ENCODE data around the gene SEZ6. TPM values are rescaled to one million over a fixed set of nuclear protein-coding genes. Genes with fewer than 3 reads are reported as not detected.

Gene SEZ6
- polyA plus RNA-seq, 2 donors, result not detected

DNA sequence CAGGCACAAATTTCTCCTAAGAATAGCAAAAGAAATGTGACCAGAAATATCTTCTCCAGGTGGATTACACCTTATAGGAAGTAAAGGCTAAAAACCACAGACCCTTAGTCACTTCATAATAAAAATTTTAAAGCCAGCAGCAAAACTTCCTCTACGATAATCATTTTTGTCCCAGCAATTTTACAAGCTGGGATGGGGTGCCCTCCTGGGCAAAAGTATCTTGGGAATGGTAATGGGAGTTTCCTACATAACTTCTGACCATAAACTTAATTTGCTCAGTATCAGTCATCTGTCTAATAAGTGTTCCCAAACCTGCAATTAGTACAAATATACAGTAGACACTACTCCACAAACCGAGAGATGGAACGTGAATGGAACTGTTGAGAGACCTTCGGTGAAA lies 57.5 kb downstream of the SEZ6 start:
- no peaks in the 10 kb centered on the region for H3K4me1 ChIP-seq (ENCODE audit: control insufficient read depth in 2 of 2, insufficient read depth in 2 of 2, low read length in 1 of 2)
- H3K9me3 ChIP-seq (ENCODE audit: control insufficient read depth in 2 of 2, insufficient read depth in 1 of 2, low read depth in 1 of 2, low read length in 1 of 2), result no peaks in the 10 kb centered on the region
- peak overlapping the region in 1 of 2 donors; percentile 94 for H3K4me3 ChIP-seq (ENCODE audit: low read depth in 1 of 2, low read length in 2 of 2)
- H3K36me3 ChIP-seq (ENCODE audit: control insufficient read depth in 2 of 2, insufficient read depth in 2 of 2, low read length in 1 of 2), result no peaks in the 10 kb centered on the region
- H3K27me3 ChIP-seq (ENCODE audit: control insufficient read depth in 1 of 2, insufficient read depth in 2 of 2, low read length in 2 of 2), result no peaks in the 10 kb centered on the region
- 19% methylated on average over 4 of the region's 4 CpGs for WGBS, 2 donors
- peak overlapping the region in 1 of 2 donors; percentile 87 for H3K27ac ChIP-seq (ENCODE audit: low read depth in 2 of 2, low read length in 1 of 2)

DNA sequence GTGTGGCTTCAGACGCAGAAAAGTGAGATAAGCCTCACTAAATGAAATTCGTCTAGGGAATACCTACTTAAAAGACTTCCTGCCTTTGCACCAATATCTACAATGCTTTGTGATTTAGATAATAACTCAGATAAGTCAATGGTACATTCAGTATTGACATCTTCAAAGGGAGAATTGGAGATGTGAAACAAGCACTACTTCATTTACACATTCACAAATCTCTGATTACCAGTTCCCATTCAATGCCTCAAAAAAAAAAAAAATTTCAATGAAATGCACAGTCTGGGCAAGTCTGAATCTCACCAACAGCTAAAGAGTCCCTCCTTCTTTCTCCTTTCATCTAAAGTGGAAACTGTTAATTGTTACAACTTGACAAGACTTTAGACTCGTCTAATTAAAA lies 58.2 kb downstream of the SEZ6 start:
- H3K4me1 ChIP-seq (ENCODE audit: control insufficient read depth in 2 of 2, insufficient read depth in 2 of 2, low read length in 1 of 2), result no peaks in the 10 kb centered on the region
- no peaks in the 10 kb centered on the region for H3K36me3 ChIP-seq (ENCODE audit: control insufficient read depth in 2 of 2, insufficient read depth in 2 of 2, low read length in 1 of 2)
- 36 to 39% methylated on average over 3 of the region's 3 CpGs for WGBS, 2 donors
- no peak overlapping the region for H3K27ac ChIP-seq (ENCODE audit: low read depth in 2 of 2, low read length in 1 of 2)
- no peaks in the 10 kb centered on the region for H3K27me3 ChIP-seq (ENCODE audit: control insufficient read depth in 1 of 2, insufficient read depth in 2 of 2, low read length in 2 of 2)
- H3K4me3 ChIP-seq (ENCODE audit: low read depth in 1 of 2, low read length in 2 of 2), result no peak overlapping the region
- no peaks in the 10 kb centered on the region for H3K9me3 ChIP-seq (ENCODE audit: control insufficient read depth in 2 of 2, insufficient read depth in 1 of 2, low read depth in 1 of 2, low read length in 1 of 2)

DNA sequence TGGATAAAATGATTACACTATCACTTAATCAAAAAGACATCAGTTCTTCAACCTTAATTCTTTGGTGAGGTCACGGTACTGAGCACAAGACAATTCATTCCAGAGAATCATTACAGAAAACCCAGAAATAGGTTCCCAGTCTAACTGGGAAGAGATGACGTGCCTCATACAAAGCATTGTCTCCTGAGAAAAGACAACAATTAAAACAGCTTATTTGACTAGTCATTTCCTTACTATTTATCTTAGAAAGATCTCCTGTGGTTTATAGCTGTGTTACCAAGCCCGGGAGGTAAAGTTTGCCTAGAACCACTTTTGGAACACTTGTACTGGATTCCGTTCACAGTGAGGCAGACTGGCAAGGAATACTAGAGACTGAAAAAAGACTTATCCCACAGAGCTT lies 59.6 kb downstream of the SEZ6 start:
- Histone ChIP-seq H3K27ac (ENCODE audit: low read depth in 2 of 2, low read length in 1 of 2) (no peak overlapping the region), H3K4me1 (ENCODE audit: control insufficient read depth in 2 of 2, insufficient read depth in 2 of 2, low read length in 1 of 2) (no peaks in the 10 kb centered on the region)
- WGBS, 2 donors, result 48 to 53% methylated on average over 4 of the region's 4 CpGs

DNA sequence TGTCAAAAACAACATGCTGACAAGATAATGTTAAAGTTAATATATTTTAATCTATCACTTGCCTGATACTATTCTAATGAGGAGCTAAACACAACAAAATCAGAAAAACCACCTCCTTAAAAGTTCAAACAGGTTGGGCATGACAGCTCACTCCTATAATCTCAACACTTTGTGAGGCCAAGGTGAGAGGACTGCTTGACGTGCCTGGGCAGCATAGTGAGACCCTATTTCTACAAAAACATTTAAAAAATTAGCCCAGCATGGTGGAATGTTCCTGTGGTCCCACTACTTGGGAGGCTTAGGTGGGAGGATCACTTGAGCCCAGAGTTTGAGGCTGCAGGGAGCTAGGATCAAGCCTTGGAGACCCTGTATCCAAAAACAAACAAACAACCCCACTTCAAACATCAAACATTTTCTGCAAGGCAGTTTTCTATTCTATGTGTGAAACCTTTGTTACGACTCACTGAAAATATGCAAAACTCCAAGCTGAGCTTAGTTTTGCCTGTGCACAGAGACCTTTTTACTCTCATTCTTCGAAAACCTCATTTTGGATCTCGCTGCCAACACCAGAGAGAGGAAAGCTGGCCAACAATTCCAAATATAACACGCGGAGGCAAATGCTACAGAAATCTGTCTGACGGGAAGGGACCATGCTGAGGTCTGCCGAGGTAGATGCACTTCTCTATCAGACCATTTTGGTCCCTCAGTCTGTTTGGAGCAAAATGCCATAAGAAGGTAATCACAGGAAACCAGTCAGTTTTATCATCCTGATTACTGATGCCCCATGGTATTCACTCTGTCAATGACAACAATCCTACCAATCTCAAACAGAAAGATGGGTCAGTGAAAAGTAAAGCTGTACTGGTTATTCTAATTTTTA lies 60.7 kb downstream of the SEZ6 start:
- Histone ChIP-seq H3K9me3 (ENCODE audit: control insufficient read depth in 2 of 2, insufficient read depth in 1 of 2, low read depth in 1 of 2, low read length in 1 of 2) (no peaks in the 10 kb centered on the region), H3K4me1 (ENCODE audit: control insufficient read depth in 2 of 2, insufficient read depth in 2 of 2, low read length in 1 of 2) (no peaks in the 10 kb centered on the region), H3K36me3 (ENCODE audit: control insufficient read depth in 2 of 2, insufficient read depth in 2 of 2, low read length in 1 of 2) (no peaks in the 10 kb centered on the region), H3K27ac (ENCODE audit: low read depth in 2 of 2, low read length in 1 of 2) (no peak overlapping the region), H3K4me3 (ENCODE audit: low read depth in 1 of 2, low read length in 2 of 2) (no peak overlapping the region), H3K27me3 (ENCODE audit: control insufficient read depth in 1 of 2, insufficient read depth in 2 of 2, low read length in 2 of 2) (no peaks in the 10 kb centered on the region)
- WGBS, 2 donors, result 53 to 55% methylated on average over 8 of the region's 8 CpGs

More for the DNA sequence above, 59.6 kb downstream of the SEZ6 start:
- Histone ChIP-seq H3K36me3 (ENCODE audit: control insufficient read depth in 2 of 2, insufficient read depth in 2 of 2, low read length in 1 of 2) (no peaks in the 10 kb centered on the region), H3K9me3 (ENCODE audit: control insufficient read depth in 2 of 2, insufficient read depth in 1 of 2, low read depth in 1 of 2, low read length in 1 of 2) (no peaks in the 10 kb centered on the region), H3K27me3 (ENCODE audit: control insufficient read depth in 1 of 2, insufficient read depth in 2 of 2, low read length in 2 of 2) (no peaks in the 10 kb centered on the region), H3K4me3 (ENCODE audit: low read depth in 1 of 2, low read length in 2 of 2) (no peak overlapping the region)

DNA sequence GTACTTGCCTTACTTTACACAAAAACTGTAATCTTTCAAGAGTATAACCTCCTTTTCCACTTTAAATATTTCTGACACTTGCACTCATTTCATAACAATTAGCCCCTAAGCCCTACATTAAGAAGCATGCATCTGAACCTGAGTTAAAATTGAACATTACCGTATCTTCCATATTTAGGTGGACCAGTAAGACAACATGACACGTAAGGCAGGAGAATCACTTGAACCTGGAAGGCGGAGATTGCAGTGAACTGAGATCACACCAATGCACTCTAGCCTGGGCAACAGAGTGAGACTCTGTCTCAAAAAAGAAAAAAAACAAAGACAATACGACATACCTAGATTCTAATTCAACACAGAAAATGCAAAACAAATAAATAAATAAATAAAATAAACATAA lies 61.5 kb downstream of the SEZ6 start:
- Histone ChIP-seq H3K4me3 (ENCODE audit: low read depth in 1 of 2, low read length in 2 of 2) (no peak overlapping the region), H3K4me1 (ENCODE audit: control insufficient read depth in 2 of 2, insufficient read depth in 2 of 2, low read length in 1 of 2) (no peaks in the 10 kb centered on the region), H3K27ac (ENCODE audit: low read depth in 2 of 2, low read length in 1 of 2) (no peak overlapping the region), H3K36me3 (ENCODE audit: control insufficient read depth in 2 of 2, insufficient read depth in 2 of 2, low read length in 1 of 2) (no peaks in the 10 kb centered on the region), H3K9me3 (ENCODE audit: control insufficient read depth in 2 of 2, insufficient read depth in 1 of 2, low read depth in 1 of 2, low read length in 1 of 2) (no peaks in the 10 kb centered on the region), H3K27me3 (ENCODE audit: control insufficient read depth in 1 of 2, insufficient read depth in 2 of 2, low read length in 2 of 2) (no peaks in the 10 kb centered on the region)
- WGBS, 2 donors, result 82 to 88% methylated on average over 4 of the region's 4 CpGs

DNA sequence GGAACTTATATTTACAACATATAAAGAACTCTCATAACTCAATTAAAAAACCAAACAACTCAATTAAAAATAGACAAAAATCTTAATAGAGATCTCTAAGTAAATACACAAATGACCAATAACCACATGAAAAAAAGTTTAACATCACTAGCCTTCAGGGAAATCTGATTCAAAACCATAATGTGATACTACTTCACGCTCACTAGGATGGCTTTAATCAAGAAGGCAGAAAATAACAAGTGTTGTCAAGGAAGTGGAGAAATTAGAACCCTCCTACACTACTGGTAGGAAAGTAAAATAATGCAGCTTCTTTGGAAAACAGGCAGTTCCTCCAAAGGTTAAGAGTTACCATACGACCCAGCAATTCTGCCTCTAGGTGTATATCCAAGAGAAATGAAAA lies 62.9 kb downstream of the SEZ6 start:
- Histone ChIP-seq H3K9me3 (ENCODE audit: control insufficient read depth in 2 of 2, insufficient read depth in 1 of 2, low read depth in 1 of 2, low read length in 1 of 2) (no peaks in the 10 kb centered on the region), H3K4me1 (ENCODE audit: control insufficient read depth in 2 of 2, insufficient read depth in 2 of 2, low read length in 1 of 2) (no peaks in the 10 kb centered on the region), H3K27me3 (ENCODE audit: control insufficient read depth in 1 of 2, insufficient read depth in 2 of 2, low read length in 2 of 2) (no peaks in the 10 kb centered on the region), H3K36me3 (ENCODE audit: control insufficient read depth in 2 of 2, insufficient read depth in 2 of 2, low read length in 1 of 2) (no peaks in the 10 kb centered on the region), H3K4me3 (ENCODE audit: low read depth in 1 of 2, low read length in 2 of 2) (no peak overlapping the region), H3K27ac (ENCODE audit: low read depth in 2 of 2, low read length in 1 of 2) (no peak overlapping the region)
- 82% methylated on average over 2 of the region's 2 CpGs for WGBS, 2 donors

DNA sequence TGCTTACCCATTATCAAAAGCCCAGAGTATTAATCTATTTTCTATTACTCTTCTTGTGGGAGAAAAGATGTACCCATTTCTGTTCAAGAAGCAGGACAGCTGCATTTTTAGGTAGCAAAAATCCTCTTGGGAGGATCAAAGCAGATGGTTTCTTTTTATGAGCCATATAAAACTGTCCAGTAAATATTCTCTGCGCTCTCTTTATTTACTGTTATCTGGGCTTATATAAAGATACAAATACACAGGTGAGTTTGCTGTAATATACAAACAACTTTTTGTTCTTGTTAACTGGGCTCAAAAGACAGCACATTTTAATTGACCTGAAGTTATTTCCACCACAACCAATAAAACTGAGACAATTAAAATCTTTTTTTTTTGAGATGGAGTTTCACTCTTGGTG lies 64.6 kb downstream of the SEZ6 start:
- H3K27ac ChIP-seq (ENCODE audit: low read depth in 2 of 2, low read length in 1 of 2), result no peak overlapping the region
- no peaks in the 10 kb centered on the region for H3K27me3 ChIP-seq (ENCODE audit: control insufficient read depth in 1 of 2, insufficient read depth in 2 of 2, low read length in 2 of 2)
- no peaks in the 10 kb centered on the region for H3K9me3 ChIP-seq (ENCODE audit: control insufficient read depth in 2 of 2, insufficient read depth in 1 of 2, low read depth in 1 of 2, low read length in 1 of 2)
- WGBS, 2 donors, result 73 to 90% methylated on average over 1 of the region's 1 CpG
- no peak overlapping the region for H3K4me3 ChIP-seq (ENCODE audit: low read depth in 1 of 2, low read length in 2 of 2)
- H3K36me3 ChIP-seq (ENCODE audit: control insufficient read depth in 2 of 2, insufficient read depth in 2 of 2, low read length in 1 of 2), result no peaks in the 10 kb centered on the region
- H3K4me1 ChIP-seq (ENCODE audit: control insufficient read depth in 2 of 2, insufficient read depth in 2 of 2, low read length in 1 of 2), result no peaks in the 10 kb centered on the region

DNA sequence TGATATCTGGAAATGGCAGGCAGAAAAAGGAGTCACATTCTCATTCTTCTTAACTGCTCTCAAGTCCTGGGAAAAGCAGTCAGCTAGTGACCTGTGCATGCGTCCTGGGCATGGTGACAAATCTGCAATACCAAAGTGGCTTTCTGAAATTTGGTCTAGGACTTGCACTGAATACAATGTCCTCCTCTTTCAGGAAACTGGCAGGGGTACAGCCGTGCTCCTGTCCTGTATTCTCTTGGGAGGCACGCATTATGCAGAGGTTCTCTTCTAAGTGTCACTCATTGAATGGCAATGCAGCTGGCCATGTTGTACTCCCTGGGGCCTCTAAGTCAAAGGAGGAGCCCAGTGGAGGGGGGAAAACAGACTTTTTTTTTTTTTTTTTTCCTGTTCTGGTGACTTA lies 65.2 kb downstream of the SEZ6 start:
- Histone ChIP-seq H3K9me3 (ENCODE audit: control insufficient read depth in 2 of 2, insufficient read depth in 1 of 2, low read depth in 1 of 2, low read length in 1 of 2) (no peaks in the 10 kb centered on the region), H3K27me3 (ENCODE audit: control insufficient read depth in 1 of 2, insufficient read depth in 2 of 2, low read length in 2 of 2) (no peaks in the 10 kb centered on the region), H3K36me3 (ENCODE audit: control insufficient read depth in 2 of 2, insufficient read depth in 2 of 2, low read length in 1 of 2) (no peaks in the 10 kb centered on the region), H3K4me1 (ENCODE audit: control insufficient read depth in 2 of 2, insufficient read depth in 2 of 2, low read length in 1 of 2) (no peaks in the 10 kb centered on the region), H3K27ac (ENCODE audit: low read depth in 2 of 2, low read length in 1 of 2) (no peak overlapping the region), H3K4me3 (ENCODE audit: low read depth in 1 of 2, low read length in 2 of 2) (no peak overlapping the region)
- 64 to 71% methylated on average over 3 of the region's 3 CpGs for WGBS, 2 donors

DNA sequence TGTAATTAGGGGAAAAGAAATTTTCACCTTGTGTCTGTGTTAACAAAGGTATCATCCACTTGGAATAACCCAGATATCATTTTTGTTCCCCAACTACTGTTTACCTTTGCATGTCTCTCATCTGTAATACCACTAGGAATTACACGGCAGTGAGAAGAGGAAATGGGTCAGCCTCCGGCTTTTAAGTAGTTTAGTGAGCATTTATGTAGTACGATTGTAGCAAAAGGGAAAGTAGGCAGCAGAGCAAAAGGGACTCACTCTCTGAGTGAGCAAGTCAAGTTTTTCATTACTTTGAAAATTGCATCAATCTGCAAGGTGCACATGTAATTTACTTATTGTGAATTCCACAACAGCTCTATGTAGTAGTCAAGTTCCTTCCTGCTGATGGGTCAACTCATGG lies 65.7 kb downstream of the SEZ6 start:
- H3K4me3 ChIP-seq (ENCODE audit: low read depth in 1 of 2, low read length in 2 of 2), result no peak overlapping the region
- no peaks in the 10 kb centered on the region for H3K36me3 ChIP-seq (ENCODE audit: control insufficient read depth in 2 of 2, insufficient read depth in 2 of 2, low read length in 1 of 2)
- H3K27ac ChIP-seq (ENCODE audit: low read depth in 2 of 2, low read length in 1 of 2), result no peak overlapping the region
- H3K4me1 ChIP-seq (ENCODE audit: control insufficient read depth in 2 of 2, insufficient read depth in 2 of 2, low read length in 1 of 2), result no peaks in the 10 kb centered on the region
- no peaks in the 10 kb centered on the region for H3K9me3 ChIP-seq (ENCODE audit: control insufficient read depth in 2 of 2, insufficient read depth in 1 of 2, low read depth in 1 of 2, low read length in 1 of 2)
- no peaks in the 10 kb centered on the region for H3K27me3 ChIP-seq (ENCODE audit: control insufficient read depth in 1 of 2, insufficient read depth in 2 of 2, low read length in 2 of 2)
- 60 to 63% methylated on average over 3 of the region's 3 CpGs for WGBS, 2 donors

DNA sequence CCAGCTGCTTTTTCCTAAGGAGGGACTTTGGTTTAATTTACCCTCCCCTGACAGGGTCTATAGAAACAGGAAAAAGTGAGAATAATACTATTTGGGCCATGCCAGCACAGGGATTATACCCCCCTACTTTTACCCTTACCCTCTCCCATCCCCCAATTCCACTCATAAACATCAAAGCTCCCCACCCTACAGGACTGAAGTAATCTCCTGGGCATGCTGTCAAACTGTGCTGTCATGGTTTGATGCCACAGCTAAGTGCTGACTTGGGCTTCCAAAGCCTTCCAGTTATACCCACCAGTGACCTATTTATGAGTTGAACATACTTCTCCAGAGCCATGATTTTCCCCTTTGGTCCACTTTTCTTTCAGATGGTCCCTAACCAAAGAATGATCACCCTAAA lies 67.3 kb downstream of the SEZ6 start:
- no peaks in the 10 kb centered on the region for H3K4me1 ChIP-seq (ENCODE audit: control insufficient read depth in 2 of 2, insufficient read depth in 2 of 2, low read length in 1 of 2)
- no peaks in the 10 kb centered on the region for H3K9me3 ChIP-seq (ENCODE audit: control insufficient read depth in 2 of 2, insufficient read depth in 1 of 2, low read depth in 1 of 2, low read length in 1 of 2)
- no peaks in the 10 kb centered on the region for H3K27me3 ChIP-seq (ENCODE audit: control insufficient read depth in 1 of 2, insufficient read depth in 2 of 2, low read length in 2 of 2)
- H3K4me3 ChIP-seq (ENCODE audit: low read depth in 1 of 2, low read length in 2 of 2), result no peak overlapping the region
- no peaks in the 10 kb centered on the region for H3K36me3 ChIP-seq (ENCODE audit: control insufficient read depth in 2 of 2, insufficient read depth in 2 of 2, low read length in 1 of 2)
- no peak overlapping the region for H3K27ac ChIP-seq (ENCODE audit: low read depth in 2 of 2, low read length in 1 of 2)
